PC-3 (cell line): ENCODE data around the gene AURKB. TPM values are rescaled to one million over a fixed set of nuclear protein-coding genes. Genes with fewer than 3 reads are reported as not detected.
A peak's percentile ranks its signal among the peaks of the same experiment; 100 is the strongest.

Experiments
- ATAC-seq: fragments of 200-7000 bp; cut with Tn5 transposase; 2 replicates; pipeline ENCODE4 v1.9.1; 2020; ENCODE audit warnings: mild to moderate bottlenecking, moderate library complexity
- BruUV-seq: library from RNA; stranded (reverse); fragments of 400-500 nt; replicated peaks from 2 replicates; lab custom pipeline; 2021; lab: Mats Ljungman, UMichigan
- CTCF ChIA-PET: fragments of 300-600 bp; sonication (Branson Sonifier 250); formaldehyde crosslinking; loops from one replicate; lab custom pipeline; 2022; ENCODE audit warnings: antibody characterized with exemption; lab: Charles Lee
- POLR2A ChIA-PET: fragments of 300-600 bp; sonication (Branson Sonifier 250); formaldehyde crosslinking; loops from one replicate; lab custom pipeline; 2022; ENCODE audit warnings: antibody characterized with exemption; ENCODE audit not compliant: unreplicated experiment; lab: Charles Lee
- DNase-seq: peaks from one replicate; pipeline ENCODE4 v3.0.0-alpha.2; 2015
- H2AFZ ChIP-seq: fragments of 300-600 bp; sonication (generic); 2 replicates; pipeline ENCODE4 v1.6.0; 2016; ENCODE audit warnings: antibody characterized with exemption, low read length
- H3F3A ChIP-seq: fragments of 300-600 bp; sonication (generic); one replicate; pipeline ENCODE4 v1.6.0; 2017; ENCODE audit warnings: antibody characterized with exemption, low read length, control low read depth, mild to moderate bottlenecking; ENCODE audit not compliant: unreplicated experiment
- H3K27ac ChIP-seq: fragments of 300-600 bp; sonication (generic); 2 replicates; pipeline ENCODE4 v1.5.1; 2016; ENCODE audit warnings: mild to moderate bottlenecking, low read length
- H3K27me3 ChIP-seq: fragments of 300-600 bp; sonication (generic); 2 replicates; pipeline ENCODE4 v1.6.1; 2016; ENCODE audit warnings: low read length, mixed read lengths
- H3K36me3 ChIP-seq: fragments of 300-600 bp; sonication (generic); 2 replicates; pipeline ENCODE4 v1.6.1; 2016; ENCODE audit warnings: low read depth, mixed run types, low read length, mixed read lengths
- H3K4me1 ChIP-seq: fragments of 300-600 bp; sonication (generic); 2 replicates; pipeline ENCODE4 v1.5.1; 2016; ENCODE audit warnings: low read length; ENCODE audit not compliant: insufficient read depth
- H3K4me2 ChIP-seq: fragments of 300-600 bp; sonication (generic); 2 replicates; pipeline ENCODE4 v1.6.0; 2016; ENCODE audit warnings: low read length
- H3K4me3 ChIP-seq: fragments of 300-600 bp; sonication (generic); 2 replicates; pipeline ENCODE4 v1.5.1; 2016; ENCODE audit warnings: mild to moderate bottlenecking, low read length, mixed read lengths
- H3K79me2 ChIP-seq: fragments of 300-600 bp; sonication (generic); 2 replicates; pipeline ENCODE4 v1.6.1; 2017; ENCODE audit warnings: low read length, mixed read lengths
- H3K9ac ChIP-seq: fragments of 300-600 bp; sonication (generic); 2 replicates; pipeline ENCODE4 v1.6.0; 2016; ENCODE audit warnings: mild to moderate bottlenecking, low read length
- H3K9me2 ChIP-seq: fragments of 300-600 bp; sonication (generic); replicated peaks from 2 replicates; pipeline ENCODE4 v1.6.1; 2016; ENCODE audit warnings: mixed run types, low read length, mixed read lengths
- H3K9me3 ChIP-seq: fragments of 300-600 bp; sonication (generic); 2 replicates; pipeline ENCODE4 v1.6.1; 2016; ENCODE audit warnings: low read length, mixed read lengths
- H4K20me1 ChIP-seq: fragments of 300-600 bp; sonication (generic); 2 replicates; pipeline ENCODE4 v1.6.1; 2016; ENCODE audit warnings: low read length, mixed read lengths
- EZH2 ChIP-seq: fragments of 300-600 bp; sonication (generic); IDR thresholded peaks from one replicate; pipeline ENCODE4 v1.6.1; 2017; ENCODE audit warnings: antibody characterized with exemption, mild to moderate bottlenecking, low read length; ENCODE audit not compliant: unreplicated experiment
- EZH2phosphoT487 ChIP-seq: fragments of 300-600 bp; sonication (generic); IDR thresholded peaks from 2 replicates; pipeline ENCODE4 v1.6.1; 2018; ENCODE audit warnings: mild to moderate bottlenecking, antibody characterized with exemption, low read length, borderline replicate concordance
- intact Hi-C: fragments of 100-400 bp; cut with micrococcal nuclease; formaldehyde crosslinking; loops from 2 replicates; pipeline ENCODE4 v1.9.0; 2023
- total RNA-seq: library from RNA; depleted of rRNA; stranded (reverse); fragments of >200 nt; gene quantifications from 2 replicates; pipeline ENCODE4 v1.2.3, GENCODE V29; 2014
- TF ChIP-seq, protein P1 (sequence below): fragments of 300-600 bp; sonication (generic); conservative IDR thresholded peaks from 2 replicates; pipeline ENCODE4 v1.5.1; 2017; ENCODE audit warnings: antibody characterized with exemption, low read depth, mild to moderate bottlenecking, low read length

Gene AURKB
- total RNA-seq, 1 experiment from 2014 or later: 82.9 TPM

- intact Hi-C loops: loop anchor here (2.0 kb wide), 1 partner anchor 62 kb away; the partner anchor contains the start of genes CTC1 and PFAS
- peak overlapping the region; percentile 88 for H3K4me3 ChIP-seq
- no peaks in the 10 kb centered on the region for H3K36me3 ChIP-seq
- peak overlapping the region; percentile 41 for H3K27ac ChIP-seq
- H2AFZ ChIP-seq: peak overlapping the region; percentile 92
- ChIA-PET POLR2A (no interaction called here), CTCF (interaction anchor here (1.2 kb wide), 1 partner anchor 126 kb away, joined by 3 read pairs; no protein-coding TSS in a partner anchor)
- H3K9me2 ChIP-seq: no peaks in the 10 kb centered on the region
- TF ChIP-seq, protein P1, sequence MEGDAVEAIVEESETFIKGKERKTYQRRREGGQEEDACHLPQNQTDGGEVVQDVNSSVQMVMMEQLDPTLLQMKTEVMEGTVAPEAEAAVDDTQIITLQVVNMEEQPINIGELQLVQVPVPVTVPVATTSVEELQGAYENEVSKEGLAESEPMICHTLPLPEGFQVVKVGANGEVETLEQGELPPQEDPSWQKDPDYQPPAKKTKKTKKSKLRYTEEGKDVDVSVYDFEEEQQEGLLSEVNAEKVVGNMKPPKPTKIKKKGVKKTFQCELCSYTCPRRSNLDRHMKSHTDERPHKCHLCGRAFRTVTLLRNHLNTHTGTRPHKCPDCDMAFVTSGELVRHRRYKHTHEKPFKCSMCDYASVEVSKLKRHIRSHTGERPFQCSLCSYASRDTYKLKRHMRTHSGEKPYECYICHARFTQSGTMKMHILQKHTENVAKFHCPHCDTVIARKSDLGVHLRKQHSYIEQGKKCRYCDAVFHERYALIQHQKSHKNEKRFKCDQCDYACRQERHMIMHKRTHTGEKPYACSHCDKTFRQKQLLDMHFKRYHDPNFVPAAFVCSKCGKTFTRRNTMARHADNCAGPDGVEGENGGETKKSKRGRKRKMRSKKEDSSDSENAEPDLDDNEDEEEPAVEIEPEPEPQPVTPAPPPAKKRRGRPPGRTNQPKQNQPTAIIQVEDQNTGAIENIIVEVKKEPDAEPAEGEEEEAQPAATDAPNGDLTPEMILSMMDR: no peak
- TF ChIP-seq EZH2phosphoT487: no peak
- H3F3A ChIP-seq: no peaks in the 10 kb centered on the region
- no peaks in the 10 kb centered on the region for H4K20me1 ChIP-seq
- peak overlapping the region; percentile 63; the same call in 1 of the 2 replicates for H3K9ac ChIP-seq
- BruUV-seq: no TSS peak
- H3K4me2 ChIP-seq: peak overlapping the region; percentile 99
- H3K4me1 ChIP-seq: peaks cover 19% of the 10 kb centered on the region
- no peaks in the 10 kb centered on the region for H3K9me3 ChIP-seq
- peaks cover 16% of the 10 kb centered on the region for H3K79me2 ChIP-seq
- no peaks in the 10 kb centered on the region for H3K27me3 ChIP-seq
- DNase-seq (no peak), ATAC-seq (no peak)
Measured at GRCh38 chr17:8186446-8186786, 24.0 kb downstream of the AURKB start.

DNA sequence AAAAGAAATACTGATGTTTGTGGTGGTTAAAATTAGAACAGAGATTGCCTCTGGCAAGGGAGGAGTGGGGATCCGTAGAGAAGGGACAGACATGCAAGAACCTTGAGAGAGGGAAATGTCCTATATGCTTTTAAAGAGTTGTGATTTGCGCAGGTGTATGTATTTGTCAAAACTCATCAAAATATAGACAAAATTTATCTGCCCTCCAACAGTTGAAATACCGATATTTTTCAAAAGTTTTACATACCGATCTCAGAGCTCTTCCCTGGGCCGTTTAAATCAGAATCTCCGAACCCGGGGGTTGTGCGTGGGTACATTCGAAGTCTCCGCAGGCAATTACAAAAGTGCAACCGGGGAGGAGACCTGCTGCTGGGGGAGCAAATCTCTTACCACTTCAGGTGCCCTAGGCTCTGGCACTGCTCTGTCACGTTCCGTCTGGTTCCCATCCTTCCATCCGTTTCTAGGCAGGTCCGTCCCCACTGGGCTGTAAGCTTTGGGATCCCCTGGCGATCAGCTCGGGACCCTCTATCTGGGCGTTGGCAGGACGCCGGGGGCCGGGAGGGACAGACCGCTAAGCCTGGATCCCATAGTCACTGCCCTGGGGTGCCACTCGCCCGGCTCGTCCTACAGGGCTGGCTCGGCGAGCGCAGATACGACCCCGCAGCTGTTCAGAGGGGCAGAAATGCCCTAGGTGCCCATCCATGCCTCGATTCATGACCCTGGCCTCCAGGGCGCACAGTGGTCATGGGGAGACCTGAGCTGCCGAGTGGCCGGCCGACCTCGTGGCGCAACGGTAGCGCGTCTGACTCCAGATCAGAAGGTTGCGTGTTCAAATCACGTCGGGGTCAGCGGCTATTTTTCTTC lies 24.6 kb downstream of the AURKB start:
- CTCF ChIA-PET: interaction anchor here (1.2 kb wide), 1 partner anchor 126 kb away, joined by 3 read pairs; no protein-coding TSS in a partner anchor
- POLR2A ChIA-PET: no interaction called here
- peak overlapping the region; percentile 88 for H3K4me3 ChIP-seq

More for the DNA sequence above, 24.6 kb downstream of the AURKB start:
- H3K27me3 ChIP-seq: no peaks in the 10 kb centered on the region
- H3K27ac ChIP-seq: peak overlapping the region; percentile 41; the same call in 1 of the 2 replicates
- DNase-seq: peak; percentile 76
- intact Hi-C loops: loop anchor here (2.0 kb wide), 1 partner anchor 63 kb away; the partner anchor contains the start of genes CTC1 and PFAS
- BruUV-seq: no TSS peak
- H3K4me2 ChIP-seq: peak overlapping the region; percentile 99
- H3K4me1 ChIP-seq: peaks cover 19% of the 10 kb centered on the region
- no peaks in the 10 kb centered on the region for H3K9me3 ChIP-seq
- H3F3A ChIP-seq: no peaks in the 10 kb centered on the region
- peak overlapping the region; percentile 92 for H2AFZ ChIP-seq
- no peak for TF ChIP-seq EZH2
- no peak for TF ChIP-seq EZH2phosphoT487
- TF ChIP-seq, protein P1: no peak
- H4K20me1 ChIP-seq: no peaks in the 10 kb centered on the region
- H3K9me2 ChIP-seq: no peaks in the 10 kb centered on the region
- ATAC-seq: peak; percentile 0; the same call in 1 of the 2 replicates
- peaks cover 16% of the 10 kb centered on the region for H3K79me2 ChIP-seq
- no peaks in the 10 kb centered on the region for H3K36me3 ChIP-seq
- H3K9ac ChIP-seq: peak overlapping the region; percentile 63
